GM18907 (cell line): ENCODE data around the gene PEMT.
"Not testable (repeated sequence)": the region's sequence is repeated elsewhere in the genome, so short reads cannot be mapped to it uniquely, and the experiment has no call there.

ENCODE experiments used
- ATAC-seq: cut with Tn5 transposase; IDR thresholded peaks from one replicate; pipeline ENCODE4 v1.9.1; 2021; ENCODE audit warnings: mild to moderate bottlenecking, moderate library complexity; ENCODE audit not compliant: unreplicated experiment

The PEMT gene

GRCh38 chr17:17591355-17592298 is at the start of gene PEMT:
Gene PEMT, minus strand, starts transcription at chr17:17591708. Its CDS starts 82 bp downstream, at chr17:17591626.
- ATAC-seq = peak; percentile 94

GRCh38 chr17:17639661-17640270 is 48.3 kb upstream of the PEMT start:
- ATAC-seq = not testable (repeated sequence)

DNA sequence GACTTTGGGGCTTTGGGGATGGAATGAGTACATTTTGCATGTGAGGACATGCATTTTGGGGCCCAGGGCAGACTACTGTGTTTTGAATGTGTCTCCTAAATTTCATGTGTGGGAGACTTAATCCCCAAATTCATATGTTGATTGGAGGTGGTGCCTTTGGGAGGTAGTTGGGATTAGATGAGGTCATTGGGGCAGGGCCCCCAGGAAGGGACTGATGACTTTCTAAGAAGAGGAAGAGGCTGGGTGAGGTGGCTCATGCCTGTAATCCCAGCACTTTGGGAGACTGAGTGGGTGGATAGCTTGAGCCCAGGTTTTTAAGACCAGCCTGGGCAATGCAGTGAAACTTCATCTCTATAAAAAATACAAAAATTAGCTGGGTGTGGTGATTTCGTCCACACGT is 47.0 kb upstream of the PEMT start:
- no peak for ATAC-seq

GRCh38 chr17:17636272-17636885 is 44.9 kb upstream of the PEMT start:
- no peak for ATAC-seq

DNA sequence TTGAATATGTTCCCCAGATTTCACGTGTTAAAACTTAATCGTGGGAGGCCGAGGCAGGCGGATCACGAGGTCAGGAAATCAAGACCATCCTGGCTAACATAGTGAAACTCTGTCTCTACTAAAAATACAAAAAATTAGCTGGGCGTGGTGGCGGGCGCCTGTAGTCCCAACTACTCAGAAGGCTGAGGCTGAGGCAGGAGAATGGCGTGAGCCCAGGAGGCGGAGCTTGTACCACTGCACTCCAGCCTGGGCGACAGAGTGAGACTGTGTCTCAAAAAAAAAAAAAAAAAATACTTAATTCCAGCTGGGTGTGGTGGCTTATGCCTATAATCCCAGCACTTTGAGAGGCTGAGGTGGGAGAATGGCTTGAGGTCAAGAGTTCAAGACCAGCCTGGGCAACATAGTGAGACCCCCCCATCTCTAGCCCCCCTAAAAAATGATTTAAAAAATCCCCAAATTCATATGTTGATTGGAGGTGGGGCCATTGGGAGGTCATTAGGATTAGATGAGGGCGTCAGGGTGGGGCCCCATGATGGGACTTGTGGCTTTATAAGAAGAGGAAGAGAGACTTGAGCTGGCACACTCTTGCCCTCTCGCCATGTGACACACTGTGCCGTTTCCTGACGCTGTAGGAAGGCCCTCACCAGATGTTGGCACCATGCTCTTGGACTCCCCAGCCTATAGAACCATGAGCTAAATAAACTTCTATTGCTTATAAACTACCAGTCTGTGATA is 44.2 kb upstream of the PEMT start:
- ATAC-seq = not testable (repeated sequence)

DNA sequence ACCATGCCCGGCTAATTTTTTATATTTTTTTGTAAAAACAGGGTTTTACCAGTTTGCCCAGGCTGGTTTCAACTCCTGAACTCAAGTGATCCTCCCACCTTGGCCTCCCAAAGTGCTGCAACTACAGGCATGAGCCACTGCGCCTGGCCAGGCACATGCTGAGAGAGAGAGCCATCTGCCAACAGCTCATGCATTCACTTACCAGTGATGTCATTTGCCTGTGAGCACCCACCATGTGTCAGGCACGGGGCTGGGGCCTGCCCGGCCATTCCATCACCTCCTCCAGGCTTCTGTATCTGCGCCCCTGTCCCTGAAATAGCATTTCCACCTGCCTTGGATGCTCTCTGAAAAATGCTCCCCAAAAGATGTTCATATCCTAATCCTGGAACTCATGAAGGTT is 43.6 kb upstream of the PEMT start:
- ATAC-seq = no peak

- ATAC-seq = no peak
Measured at GRCh38 chr17:17633310-17633709, 41.8 kb upstream of the PEMT start.

DNA sequence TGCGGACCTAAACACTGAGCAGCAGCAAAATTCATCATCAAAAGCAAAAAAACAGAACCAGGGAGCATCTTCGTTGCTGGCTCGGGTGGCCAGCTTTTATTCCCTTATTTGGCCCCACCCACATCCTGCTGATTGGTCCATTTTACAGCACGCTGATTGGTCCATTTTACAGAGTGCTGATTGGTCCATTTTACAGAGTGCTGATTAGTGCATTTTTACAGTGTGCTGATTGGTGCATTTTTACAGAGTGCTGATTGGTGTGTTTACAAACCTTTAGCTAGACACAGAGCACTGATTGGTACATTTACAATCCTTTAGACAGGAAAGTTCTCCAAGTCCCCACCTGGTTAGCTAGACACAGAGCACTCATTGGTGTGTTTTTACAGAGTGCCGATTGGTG is 41.2 kb upstream of the PEMT start:
- ATAC-seq = not testable (repeated sequence)

DNA sequence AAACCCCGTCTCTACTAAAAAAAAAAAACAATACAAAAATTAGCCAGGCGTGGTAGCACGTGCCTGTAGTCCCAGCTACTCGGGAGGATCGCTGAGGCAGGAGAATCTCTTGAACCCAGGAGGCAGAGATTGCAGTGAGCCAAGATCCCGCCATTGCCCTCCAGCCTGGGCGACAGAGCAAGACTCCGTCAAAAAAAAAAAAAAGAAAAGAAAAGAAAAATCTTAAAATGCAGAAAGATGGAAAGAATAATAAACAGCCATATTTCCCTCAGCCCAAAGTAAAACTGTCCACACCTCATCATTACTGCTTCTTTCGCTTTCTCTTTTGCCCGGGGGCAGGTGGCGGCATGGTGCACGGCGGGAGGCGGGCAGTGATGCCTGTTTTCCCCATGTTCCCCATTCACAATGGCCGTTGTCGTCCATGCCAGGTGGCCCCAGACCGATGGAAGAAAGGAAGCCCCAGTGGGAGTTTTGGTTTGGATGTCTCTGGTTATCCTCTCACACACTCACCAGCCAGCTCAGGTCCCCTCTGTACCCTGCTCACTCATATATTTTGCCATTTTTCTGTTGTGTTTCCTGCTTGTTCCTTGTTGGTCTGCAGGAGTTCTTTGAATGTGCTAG is 37.0 kb upstream of the PEMT start:
- ATAC-seq = no peak

DNA sequence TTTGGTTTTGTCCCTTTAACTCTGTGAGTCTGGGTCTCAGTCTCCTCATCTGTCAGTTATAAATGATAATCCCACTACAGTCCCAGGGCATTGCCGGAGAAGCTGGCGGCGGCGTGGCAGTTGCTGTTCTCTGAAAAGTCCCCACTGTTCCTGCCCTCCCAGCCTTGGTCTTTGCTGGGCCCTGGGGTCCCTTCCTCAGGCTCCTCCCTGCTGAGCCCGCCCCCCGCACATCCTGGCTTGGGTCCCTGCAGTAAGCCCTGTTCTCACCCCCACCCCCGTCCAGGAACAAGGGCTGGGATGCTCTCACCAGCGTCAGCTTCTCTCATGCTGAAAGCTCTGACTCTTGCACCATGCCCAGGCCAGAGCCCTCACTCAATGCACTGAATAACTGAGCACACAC is 35.3 kb upstream of the PEMT start:
- no peak for ATAC-seq

DNA sequence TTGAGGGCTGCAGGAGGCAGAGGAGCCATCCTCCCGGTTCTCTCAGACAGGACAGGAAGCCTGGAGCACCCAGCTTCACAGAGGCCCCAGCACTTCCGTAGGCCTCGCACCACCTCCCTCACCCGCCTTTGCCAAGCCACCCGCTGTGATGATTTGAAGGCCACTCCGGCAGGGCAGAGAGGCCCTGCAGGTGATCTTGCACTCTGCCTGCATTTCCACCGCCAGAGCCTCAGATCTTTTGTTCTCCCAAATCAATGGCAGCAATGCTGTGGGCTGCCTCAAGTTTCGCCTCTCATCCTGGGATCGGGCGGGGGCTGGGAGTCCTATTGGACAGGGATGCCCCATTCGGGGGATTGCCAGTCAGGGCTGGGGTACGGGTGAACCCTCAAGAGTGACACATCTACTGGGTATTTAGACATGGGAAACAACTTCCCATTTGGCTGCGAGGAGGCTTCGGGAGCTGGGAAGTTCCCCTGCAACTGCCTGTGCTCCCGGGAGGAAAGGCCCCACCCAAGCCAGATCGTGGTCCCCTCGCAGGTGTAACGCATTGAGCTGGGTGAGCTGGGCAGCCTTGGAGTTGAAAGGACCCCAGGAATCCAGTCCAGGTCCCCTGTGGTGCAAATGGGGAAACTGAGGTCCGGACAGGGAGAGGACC is 34.8 kb upstream of the PEMT start:
- ATAC-seq = no peak

- ATAC-seq = no peak
Measured at GRCh38 chr17:17624741-17625140, 33.2 kb upstream of the PEMT start.

GRCh38 chr17:17623904-17624303 is 32.4 kb upstream of the PEMT start:
- ATAC-seq = no peak

DNA sequence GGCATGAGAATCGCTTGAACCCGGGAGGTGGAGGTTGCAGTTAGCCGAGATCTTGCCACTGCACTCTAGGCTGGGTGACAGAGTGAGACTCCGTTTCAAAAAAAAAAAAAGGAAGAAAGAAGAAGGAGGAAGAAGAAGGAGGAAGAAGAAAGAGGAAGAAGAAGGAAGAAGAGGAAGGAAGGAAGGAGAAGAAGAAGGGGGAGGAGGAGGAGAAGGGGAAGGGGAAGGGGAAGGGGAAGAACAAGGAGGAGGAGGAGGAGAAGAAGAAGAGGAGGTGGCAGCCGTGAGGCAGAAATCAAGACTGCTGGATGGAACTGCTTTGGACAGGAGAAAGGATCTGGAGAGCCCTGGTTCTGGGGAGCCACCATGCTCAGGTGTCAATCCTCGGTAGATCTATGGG is 29.7 kb upstream of the PEMT start:
- no peak for ATAC-seq

GRCh38 chr17:17613708-17614114 is 22.2 kb upstream of the PEMT start:
- no peak for ATAC-seq

- ATAC-seq = no peak
Measured at GRCh38 chr17:17612085-17613022, 20.8 kb upstream of the PEMT start.

GRCh38 chr17:17609121-17609520 is 17.6 kb upstream of the PEMT start:
- ATAC-seq = no peak

- ATAC-seq = no peak
Measured at GRCh38 chr17:17606416-17607000, 15.0 kb upstream of the PEMT start.

GRCh38 chr17:17605729-17606088 is 14.2 kb upstream of the PEMT start:
- ATAC-seq = no peak
